SU-DHL-6 (cell line): ENCODE data around the gene NINL.

Experiments used
- H2AFZ ChIP-seq: fragments of 200-600 bp; sonication (generic); 2 replicates; pipeline ENCODE4 v1.6.1; 2014; ENCODE audit warnings: low read depth, mild to moderate bottlenecking, moderate library complexity, mixed read lengths, antibody characterized with exemption, low read length; ENCODE audit not compliant: severe bottlenecking
- H3F3A ChIP-seq: fragments of 200-600 bp; shearing (Covaris generic); 2 replicates; pipeline ENCODE4 v1.6.0; 2016; ENCODE audit warnings: antibody characterized with exemption, mild to moderate bottlenecking; ENCODE audit not compliant: insufficient read depth
- H3K27ac ChIP-seq: fragments of 200-600 bp; sonication (generic); 2 replicates; pipeline ENCODE4 v1.5.1; 2016; ENCODE audit warnings: low read depth, mild to moderate bottlenecking, low read length, moderate library complexity, mixed read lengths
- H3K27me3 ChIP-seq: fragments of 200-600 bp; sonication (generic), shearing (Covaris generic); 2 replicates; pipeline ENCODE4 v1.6.0; 2014; ENCODE audit warnings: mild to moderate bottlenecking, low read length
- H3K36me3 ChIP-seq: fragments of 200-600 bp; sonication (generic); 2 replicates; pipeline ENCODE4 v1.6.1; 2014; ENCODE audit warnings: mild to moderate bottlenecking, low read length, mixed read lengths
- H3K4me2 ChIP-seq: fragments of 300-600, 200-600 bp; shearing (Covaris generic), sonication (generic); 2 replicates; pipeline ENCODE4 v1.6.0; 2014; ENCODE audit warnings: low read length, low read depth, mild to moderate bottlenecking; ENCODE audit not compliant: poor library complexity, severe bottlenecking
- H3K4me3 ChIP-seq: fragments of 200-600 bp; sonication (generic); 2 replicates; pipeline ENCODE4 v1.5.1; 2014; ENCODE audit warnings: antibody characterized with exemption, low read length, mild to moderate bottlenecking, mixed read lengths; ENCODE audit not compliant: insufficient read depth, poor library complexity, severe bottlenecking
- H3K79me2 ChIP-seq: fragments of 200-600 bp; sonication (generic); 2 replicates; pipeline ENCODE4 v1.6.1; 2014; ENCODE audit warnings: mild to moderate bottlenecking, low read length, moderate library complexity; ENCODE audit not compliant: insufficient read depth
- H3K9ac ChIP-seq: fragments of 200-600 bp; sonication (generic); 2 replicates; pipeline ENCODE4 v1.7.0; 2014; ENCODE audit warnings: mild to moderate bottlenecking, low read length
- H3K9me2 ChIP-seq: fragments of 200-600 bp; sonication (generic); replicated peaks from 2 replicates; pipeline ENCODE4 v1.6.1; 2014; ENCODE audit warnings: low read length; ENCODE audit not compliant: insufficient read depth
- H3K9me3 ChIP-seq: fragments of 200-600 bp; sonication (generic); 2 replicates; pipeline ENCODE4 v1.6.1; 2014; ENCODE audit warnings: low read length, mixed read lengths; ENCODE audit not compliant: insufficient read depth
- H4K20me1 ChIP-seq: fragments of 200-600 bp; sonication (generic); 2 replicates; pipeline ENCODE4 v1.6.1; 2014; ENCODE audit warnings: low read depth, mild to moderate bottlenecking, antibody characterized with exemption, low read length, moderate library complexity, mixed read lengths
- CTCF ChIP-seq: fragments of 200-600 bp; sonication (generic); IDR thresholded peaks from one replicate; pipeline ENCODE4 v1.5.1; 2017; ENCODE audit warnings: antibody characterized with exemption, mild to moderate bottlenecking, low read length, moderate library complexity; ENCODE audit not compliant: insufficient read depth, poor library complexity, severe bottlenecking
- EZH2phosphoT487 ChIP-seq: fragments of 200-600 bp; sonication (generic), shearing (Covaris generic); conservative IDR thresholded peaks from 2 replicates; pipeline ENCODE4 v1.6.1; 2018; ENCODE audit warnings: mild to moderate bottlenecking, antibody characterized with exemption, low read length, moderate library complexity, mixed read lengths

The NINL gene

GRCh38 chr20:25571240-25571639, 14.1 kb downstream of the NINL start:
- no peaks in the 10 kb centered on the region for H4K20me1 ChIP-seq
- H3K27me3 ChIP-seq: no peaks in the 10 kb centered on the region
- no peak overlapping the region for H3K4me2 ChIP-seq
- H2AFZ ChIP-seq: no peak overlapping the region
- H3K9me3 ChIP-seq: no peaks in the 10 kb centered on the region
- H3K4me3 ChIP-seq: no peak overlapping the region
- no peaks in the 10 kb centered on the region for H3K9me2 ChIP-seq
- H3K27ac ChIP-seq: no peak overlapping the region
- no peak for TF ChIP-seq CTCF
- TF ChIP-seq EZH2phosphoT487: no peak
- H3K79me2 ChIP-seq: no peaks in the 10 kb centered on the region
- H3F3A ChIP-seq: no peaks in the 10 kb centered on the region
- H3K36me3 ChIP-seq: no peaks in the 10 kb centered on the region
- H3K9ac ChIP-seq: no peak overlapping the region

- Histone ChIP-seq H3K36me3 (no peaks in the 10 kb centered on the region), H3K4me2 (no peak overlapping the region), H3K9ac (no peak overlapping the region), H3K9me2 (no peaks in the 10 kb centered on the region), H3K9me3 (no peaks in the 10 kb centered on the region), H3K27me3 (no peaks in the 10 kb centered on the region), H4K20me1 (no peaks in the 10 kb centered on the region), H3F3A (no peaks in the 10 kb centered on the region), H2AFZ (no peak overlapping the region), H3K4me3 (no peak overlapping the region), H3K27ac (no peak overlapping the region), H3K79me2 (no peaks in the 10 kb centered on the region)
- TF ChIP-seq EZH2phosphoT487: no peak
- TF ChIP-seq CTCF: no peak
Measured at GRCh38 chr20:25570148-25570530, 15.2 kb downstream of the NINL start.

- Histone ChIP-seq H3K9ac (no peak overlapping the region), H3K27me3 (no peaks in the 10 kb centered on the region), H4K20me1 (no peaks in the 10 kb centered on the region), H2AFZ (no peak overlapping the region), H3K4me2 (no peak overlapping the region), H3K9me3 (no peaks in the 10 kb centered on the region), H3F3A (no peaks in the 10 kb centered on the region), H3K4me3 (no peak overlapping the region), H3K9me2 (no peaks in the 10 kb centered on the region), H3K36me3 (no peaks in the 10 kb centered on the region), H3K27ac (no peak overlapping the region), H3K79me2 (no peaks in the 10 kb centered on the region)
- TF ChIP-seq EZH2phosphoT487: no peak
- TF ChIP-seq CTCF: no peak
Measured at GRCh38 chr20:25567286-25567685, 18.0 kb downstream of the NINL start.

GRCh38 chr20:25566821-25567220, 18.5 kb downstream of the NINL start:
- TF ChIP-seq EZH2phosphoT487: no peak
- no peak for TF ChIP-seq CTCF
- no peak overlapping the region for H3K4me2 ChIP-seq
- no peak overlapping the region for H3K4me3 ChIP-seq
- no peak overlapping the region for H3K9ac ChIP-seq
- no peaks in the 10 kb centered on the region for H3K9me3 ChIP-seq
- H3K79me2 ChIP-seq: no peaks in the 10 kb centered on the region
- H3K9me2 ChIP-seq: no peaks in the 10 kb centered on the region
- H2AFZ ChIP-seq: no peak overlapping the region
- H3K36me3 ChIP-seq: no peaks in the 10 kb centered on the region
- H4K20me1 ChIP-seq: no peaks in the 10 kb centered on the region
- H3K27me3 ChIP-seq: no peaks in the 10 kb centered on the region
- H3F3A ChIP-seq: no peaks in the 10 kb centered on the region
- no peak overlapping the region for H3K27ac ChIP-seq
